Measurements from ENCODE around the gene SMIM23.

GRCh38 chr5:171776213-171776612 lies 9.4 kb upstream of the SMIM23 start:
- TF ChIP-seq, protein P1, sequence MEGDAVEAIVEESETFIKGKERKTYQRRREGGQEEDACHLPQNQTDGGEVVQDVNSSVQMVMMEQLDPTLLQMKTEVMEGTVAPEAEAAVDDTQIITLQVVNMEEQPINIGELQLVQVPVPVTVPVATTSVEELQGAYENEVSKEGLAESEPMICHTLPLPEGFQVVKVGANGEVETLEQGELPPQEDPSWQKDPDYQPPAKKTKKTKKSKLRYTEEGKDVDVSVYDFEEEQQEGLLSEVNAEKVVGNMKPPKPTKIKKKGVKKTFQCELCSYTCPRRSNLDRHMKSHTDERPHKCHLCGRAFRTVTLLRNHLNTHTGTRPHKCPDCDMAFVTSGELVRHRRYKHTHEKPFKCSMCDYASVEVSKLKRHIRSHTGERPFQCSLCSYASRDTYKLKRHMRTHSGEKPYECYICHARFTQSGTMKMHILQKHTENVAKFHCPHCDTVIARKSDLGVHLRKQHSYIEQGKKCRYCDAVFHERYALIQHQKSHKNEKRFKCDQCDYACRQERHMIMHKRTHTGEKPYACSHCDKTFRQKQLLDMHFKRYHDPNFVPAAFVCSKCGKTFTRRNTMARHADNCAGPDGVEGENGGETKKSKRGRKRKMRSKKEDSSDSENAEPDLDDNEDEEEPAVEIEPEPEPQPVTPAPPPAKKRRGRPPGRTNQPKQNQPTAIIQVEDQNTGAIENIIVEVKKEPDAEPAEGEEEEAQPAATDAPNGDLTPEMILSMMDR (IDR thresholded peaks at IDR 0.05; ENCODE audit: insufficient read depth, low read length): no peak
- no peak for TF ChIP-seq GABPA (IDR thresholded peaks at IDR 0.05; ENCODE audit: low read depth)
- no peak for TF ChIP-seq POLR2AphosphoS5 (IDR thresholded peaks at IDR 0.05; ENCODE audit: low read depth)
- TF ChIP-seq SPI1 (IDR thresholded peaks at IDR 0.05; ENCODE audit: borderline replicate concordance, low read depth): no peak
- TF ChIP-seq, protein P2, sequence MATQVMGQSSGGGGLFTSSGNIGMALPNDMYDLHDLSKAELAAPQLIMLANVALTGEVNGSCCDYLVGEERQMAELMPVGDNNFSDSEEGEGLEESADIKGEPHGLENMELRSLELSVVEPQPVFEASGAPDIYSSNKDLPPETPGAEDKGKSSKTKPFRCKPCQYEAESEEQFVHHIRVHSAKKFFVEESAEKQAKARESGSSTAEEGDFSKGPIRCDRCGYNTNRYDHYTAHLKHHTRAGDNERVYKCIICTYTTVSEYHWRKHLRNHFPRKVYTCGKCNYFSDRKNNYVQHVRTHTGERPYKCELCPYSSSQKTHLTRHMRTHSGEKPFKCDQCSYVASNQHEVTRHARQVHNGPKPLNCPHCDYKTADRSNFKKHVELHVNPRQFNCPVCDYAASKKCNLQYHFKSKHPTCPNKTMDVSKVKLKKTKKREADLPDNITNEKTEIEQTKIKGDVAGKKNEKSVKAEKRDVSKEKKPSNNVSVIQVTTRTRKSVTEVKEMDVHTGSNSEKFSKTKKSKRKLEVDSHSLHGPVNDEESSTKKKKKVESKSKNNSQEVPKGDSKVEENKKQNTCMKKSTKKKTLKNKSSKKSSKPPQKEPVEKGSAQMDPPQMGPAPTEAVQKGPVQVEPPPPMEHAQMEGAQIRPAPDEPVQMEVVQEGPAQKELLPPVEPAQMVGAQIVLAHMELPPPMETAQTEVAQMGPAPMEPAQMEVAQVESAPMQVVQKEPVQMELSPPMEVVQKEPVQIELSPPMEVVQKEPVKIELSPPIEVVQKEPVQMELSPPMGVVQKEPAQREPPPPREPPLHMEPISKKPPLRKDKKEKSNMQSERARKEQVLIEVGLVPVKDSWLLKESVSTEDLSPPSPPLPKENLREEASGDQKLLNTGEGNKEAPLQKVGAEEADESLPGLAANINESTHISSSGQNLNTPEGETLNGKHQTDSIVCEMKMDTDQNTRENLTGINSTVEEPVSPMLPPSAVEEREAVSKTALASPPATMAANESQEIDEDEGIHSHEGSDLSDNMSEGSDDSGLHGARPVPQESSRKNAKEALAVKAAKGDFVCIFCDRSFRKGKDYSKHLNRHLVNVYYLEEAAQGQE (IDR thresholded peaks at IDR 0.05; ENCODE audit: insufficient replicate concordance, low read depth): no peak

All from HL-60 (cell line).